HG02852 (cell line): Measurements from ENCODE around the gene ABTB2.
"Not testable (repeated sequence)": the region's sequence is repeated elsewhere in the genome, so short reads cannot be mapped to it uniquely, and the experiment has no call there.

ENCODE experiments used
- ATAC-seq: cut with Tn5 transposase; IDR thresholded peaks from one replicate; pipeline ENCODE4 v1.9.1; 2021; ENCODE audit warnings: mild to moderate bottlenecking, moderate library complexity; ENCODE audit not compliant: unreplicated experiment

Gene ABTB2

GRCh38 chr11:34266090-34266912, 91.5 kb downstream of the ABTB2 start:
- ATAC-seq, result no peak

GRCh38 chr11:34264303-34265110, 93.3 kb downstream of the ABTB2 start:
- ATAC-seq, result no peak

GRCh38 chr11:34263441-34264091, 94.2 kb downstream of the ABTB2 start:
- no peak for ATAC-seq

- no peak for ATAC-seq
Measured at GRCh38 chr11:34262531-34263081, 95.2 kb downstream of the ABTB2 start.

GRCh38 chr11:34261820-34262219, 96.0 kb downstream of the ABTB2 start:
- no peak for ATAC-seq

GRCh38 chr11:34261095-34261494, 96.7 kb downstream of the ABTB2 start:
- ATAC-seq, result no peak

GRCh38 chr11:34260072-34260575, 97.7 kb downstream of the ABTB2 start:
- ATAC-seq, result no peak

- no peak for ATAC-seq
Measured at GRCh38 chr11:34259087-34259486, 98.7 kb downstream of the ABTB2 start.

GRCh38 chr11:34256626-34257025, 101.2 kb downstream of the ABTB2 start:
- no peak for ATAC-seq

- no peak for ATAC-seq
Measured at GRCh38 chr11:34256150-34256549, 101.7 kb downstream of the ABTB2 start.

GRCh38 chr11:34255101-34255500, 102.7 kb downstream of the ABTB2 start:
- ATAC-seq, result no peak

GRCh38 chr11:34254011-34254410, 103.8 kb downstream of the ABTB2 start:
- no peak for ATAC-seq

- ATAC-seq, result no peak
Measured at GRCh38 chr11:34252651-34253050, 105.2 kb downstream of the ABTB2 start.

GRCh38 chr11:34252015-34252414, 105.8 kb downstream of the ABTB2 start:
- ATAC-seq, result no peak

GRCh38 chr11:34251589-34251980, 106.2 kb downstream of the ABTB2 start:
- no peak for ATAC-seq

GRCh38 chr11:34250732-34251588, 106.8 kb downstream of the ABTB2 start:
- peak; percentile 60 for ATAC-seq

GRCh38 chr11:34250211-34250610, 107.6 kb downstream of the ABTB2 start:
- ATAC-seq, result no peak

- ATAC-seq, result no peak
Measured at GRCh38 chr11:34249439-34249838, 108.4 kb downstream of the ABTB2 start.

GRCh38 chr11:34246511-34246910, 111.3 kb downstream of the ABTB2 start:
- ATAC-seq, result not testable (repeated sequence)

GRCh38 chr11:34245041-34245440, 112.8 kb downstream of the ABTB2 start:
- no peak for ATAC-seq
